ENCODE results near the gene E2F6.

The E2F6 gene, protein sequence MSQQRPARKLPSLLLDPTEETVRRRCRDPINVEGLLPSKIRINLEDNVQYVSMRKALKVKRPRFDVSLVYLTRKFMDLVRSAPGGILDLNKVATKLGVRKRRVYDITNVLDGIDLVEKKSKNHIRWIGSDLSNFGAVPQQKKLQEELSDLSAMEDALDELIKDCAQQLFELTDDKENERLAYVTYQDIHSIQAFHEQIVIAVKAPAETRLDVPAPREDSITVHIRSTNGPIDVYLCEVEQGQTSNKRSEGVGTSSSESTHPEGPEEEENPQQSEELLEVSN

DNA sequence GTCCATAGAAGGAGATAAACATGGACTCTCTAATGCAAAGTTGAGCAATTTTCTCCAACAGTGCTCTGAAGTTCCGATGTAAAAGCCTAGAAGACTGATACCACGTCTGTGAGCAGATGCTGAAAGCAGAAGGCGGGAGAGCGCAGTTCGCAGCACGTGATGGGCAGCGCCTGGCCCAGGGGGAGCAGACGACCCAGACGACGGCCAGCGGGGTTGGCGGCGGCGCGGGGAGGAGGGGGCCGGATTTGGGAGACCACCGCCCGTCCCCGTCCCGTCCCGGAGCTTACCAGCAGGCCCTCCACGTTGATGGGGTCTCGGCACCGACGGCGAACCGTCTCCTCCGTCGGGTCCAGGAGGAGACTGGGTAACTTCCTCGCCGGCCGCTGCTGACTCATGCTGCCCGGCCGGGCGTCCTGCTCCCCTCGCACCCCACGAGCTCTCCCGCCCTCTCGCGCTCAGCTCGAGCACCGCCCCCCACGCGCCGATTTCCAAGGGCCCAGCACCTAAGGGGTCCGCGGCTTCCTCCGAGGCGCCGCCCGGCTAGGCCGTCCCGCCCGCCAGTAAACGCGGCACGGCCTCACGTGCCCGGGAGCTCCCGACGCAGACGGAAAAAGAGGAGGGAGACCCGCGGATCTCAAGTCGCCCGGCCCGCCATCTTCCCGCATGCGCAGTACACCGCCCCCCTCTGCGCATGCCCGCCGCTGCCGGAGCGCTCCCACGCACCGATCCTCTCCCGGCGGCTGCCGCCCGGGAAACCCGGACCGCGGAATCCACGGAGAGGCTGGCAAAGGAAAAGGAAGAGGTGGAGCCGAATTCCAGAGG, at the start of gene E2F6:
TSS of gene E2F6 (minus strand) at position 677 of the 822 bp plus-strand sequence. CDS start at position 395, 282 bp downstream.
- DNase-seq, result peak; percentile 87

DNA sequence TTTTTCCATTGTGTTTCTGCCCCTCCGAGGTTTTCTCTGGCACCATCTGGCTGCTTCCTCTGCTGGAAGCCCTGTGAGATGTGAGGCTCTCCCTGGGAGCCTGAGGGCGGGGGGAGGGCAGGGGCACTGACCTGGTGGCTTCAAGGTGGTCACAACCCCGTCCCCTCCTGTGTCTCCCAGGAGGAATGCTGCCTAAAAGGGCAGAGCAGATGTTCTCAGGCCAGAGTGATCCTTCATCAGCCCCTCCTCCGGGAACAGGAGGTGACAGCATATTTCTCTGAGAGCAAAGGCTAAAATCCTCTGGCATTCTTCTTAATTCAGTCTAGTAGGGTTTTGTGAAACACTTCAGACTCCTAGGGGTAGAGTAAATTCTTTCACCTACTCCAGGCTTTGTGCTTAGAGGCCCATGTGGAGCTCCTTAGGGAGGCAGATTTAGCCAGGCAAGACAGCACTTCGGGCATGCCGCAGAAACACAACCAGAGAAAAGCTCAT, 49.6 kb upstream of the E2F6 start:
- no peak for DNase-seq

DNA sequence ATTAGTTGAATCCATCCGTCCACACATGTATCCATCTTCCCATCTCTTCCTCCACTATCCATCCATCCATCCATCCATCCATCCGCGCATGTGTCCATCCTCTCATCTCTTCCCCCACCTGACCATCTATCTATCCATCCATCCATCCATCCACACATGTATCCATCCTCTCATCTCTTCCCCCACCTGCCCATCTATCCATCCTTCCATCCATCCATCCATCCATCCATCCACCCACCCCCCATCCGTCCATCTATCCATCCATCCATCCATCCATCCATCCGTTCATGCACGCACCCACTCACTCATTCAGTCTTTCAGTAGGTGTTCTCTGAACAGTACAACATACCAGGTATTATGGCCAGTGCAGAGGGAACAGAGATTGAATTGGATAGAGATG, 48.9 kb upstream of the E2F6 start:
- DNase-seq, result no peak

DNA sequence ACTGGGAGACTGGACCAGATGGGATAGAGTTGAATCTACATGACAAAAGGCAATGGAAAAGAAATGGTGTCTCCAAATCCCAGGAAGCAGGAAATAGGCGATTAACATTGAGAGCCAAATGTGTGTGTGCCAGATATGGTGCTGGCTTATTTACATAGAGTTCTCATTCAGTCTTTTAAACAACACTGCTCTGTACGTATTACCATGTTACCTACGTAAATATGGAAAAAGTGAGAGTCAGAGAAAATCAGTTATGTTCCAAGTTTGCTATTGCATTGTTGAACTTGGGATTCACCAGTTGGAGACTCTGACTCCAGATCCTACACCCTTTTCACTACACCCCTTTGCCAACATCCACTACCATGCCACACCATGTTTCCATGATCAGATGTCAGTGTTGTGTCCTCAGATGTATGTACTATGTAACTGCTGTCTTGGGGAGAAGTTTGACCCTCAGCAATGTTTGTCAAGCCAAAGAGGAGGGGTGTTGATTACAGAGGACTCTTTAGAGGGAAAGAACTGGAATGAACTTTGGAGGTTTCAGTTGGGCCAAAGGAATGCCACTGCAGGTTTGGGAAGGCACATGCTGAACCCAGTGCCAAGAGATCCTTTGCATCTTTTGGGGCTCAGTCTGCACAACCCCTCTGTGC, 48.2 kb upstream of the E2F6 start:
- no peak for DNase-seq

DNA sequence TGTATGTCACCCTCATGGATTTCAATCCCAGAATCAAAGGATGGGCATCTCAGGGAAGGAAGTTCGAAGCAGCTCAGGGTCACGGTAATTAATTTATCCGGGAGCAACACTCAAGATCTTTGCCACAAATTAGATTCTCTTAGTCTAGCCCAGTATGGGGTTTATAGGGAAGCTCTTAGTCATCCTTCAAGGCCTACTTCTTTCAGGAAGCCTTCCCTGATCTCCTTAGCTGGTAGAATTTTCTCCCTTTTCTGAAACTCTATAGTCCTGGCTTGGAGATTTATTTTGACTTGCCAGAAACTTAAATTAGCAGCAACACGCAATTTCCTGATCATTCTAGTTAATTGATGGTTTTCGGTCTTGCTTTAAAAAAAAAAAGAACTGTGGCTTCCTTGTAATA, 47.4 kb upstream of the E2F6 start:
- no peak for DNase-seq

DNA sequence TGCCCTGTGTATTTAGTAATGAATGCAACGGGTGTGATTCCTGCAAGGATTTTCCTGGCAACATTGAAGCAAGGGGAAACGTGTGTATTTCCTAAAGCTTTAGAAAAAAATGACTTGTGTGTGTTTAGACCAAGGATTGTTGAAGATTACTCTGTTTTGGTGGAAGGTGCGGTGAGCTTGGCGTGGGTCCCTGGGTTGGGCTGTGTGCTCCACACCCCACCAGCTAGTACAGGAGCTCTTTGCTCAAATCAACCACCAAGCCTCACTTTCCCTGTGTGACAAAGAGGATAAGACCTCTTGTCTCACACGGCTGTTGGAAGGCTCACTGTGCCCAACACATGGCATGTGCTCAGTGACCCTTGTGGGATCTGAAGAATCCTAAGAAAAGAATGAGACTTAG, 46.5 kb upstream of the E2F6 start:
- DNase-seq, result no peak

DNA sequence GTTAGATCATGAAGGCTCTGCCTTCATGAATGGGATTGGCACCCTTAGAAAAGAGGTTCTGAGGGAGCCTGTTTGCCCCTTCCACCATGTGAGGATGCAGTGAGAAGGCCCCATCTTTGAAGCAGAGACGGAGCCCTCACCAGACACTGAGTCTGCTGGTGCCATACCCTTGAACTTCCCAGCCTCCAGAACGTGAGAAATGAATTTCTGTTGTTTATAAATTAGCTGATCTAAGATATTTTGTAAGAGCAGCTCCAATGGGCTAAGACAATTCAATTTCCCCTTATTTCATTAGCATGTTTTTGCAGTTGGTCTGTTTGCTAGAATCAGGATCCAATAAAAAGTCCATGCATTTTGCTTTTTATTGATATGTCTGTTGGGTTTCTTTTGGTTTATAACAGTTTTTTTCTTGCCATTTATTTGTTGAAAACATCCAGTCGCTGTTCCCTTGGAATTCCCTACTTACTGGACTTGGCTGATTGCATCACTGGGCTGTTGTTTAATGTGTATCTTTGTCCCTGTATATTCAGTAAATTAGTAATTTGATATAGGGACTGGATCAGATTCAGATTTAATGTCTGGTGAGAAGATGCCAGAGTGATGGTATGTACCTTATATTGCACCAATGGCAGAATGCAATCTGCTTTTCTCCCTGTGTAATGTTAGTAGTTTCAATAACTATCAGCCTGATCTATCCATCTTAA, 43.8 kb upstream of the E2F6 start:
- no peak for DNase-seq

DNA sequence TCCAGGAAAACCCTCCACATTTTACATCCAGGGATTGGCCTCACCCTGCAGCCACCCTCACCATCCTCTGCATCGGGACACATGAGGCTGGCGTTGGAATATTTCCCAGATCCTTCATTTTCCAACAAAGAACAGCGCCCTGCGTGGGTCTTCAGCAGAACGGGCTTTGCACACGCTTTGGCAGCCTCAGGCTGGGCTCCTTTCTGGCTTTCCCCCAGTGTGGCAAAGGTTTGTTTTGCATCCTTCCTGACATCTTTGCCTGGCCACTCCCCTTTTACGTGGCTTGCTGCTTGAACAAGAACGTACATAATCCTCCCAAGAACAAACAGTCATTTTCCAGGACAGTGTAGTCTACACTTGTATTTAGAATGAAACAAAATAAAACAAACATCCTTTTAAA, 42.3 kb upstream of the E2F6 start:
- no peak for DNase-seq

DNA sequence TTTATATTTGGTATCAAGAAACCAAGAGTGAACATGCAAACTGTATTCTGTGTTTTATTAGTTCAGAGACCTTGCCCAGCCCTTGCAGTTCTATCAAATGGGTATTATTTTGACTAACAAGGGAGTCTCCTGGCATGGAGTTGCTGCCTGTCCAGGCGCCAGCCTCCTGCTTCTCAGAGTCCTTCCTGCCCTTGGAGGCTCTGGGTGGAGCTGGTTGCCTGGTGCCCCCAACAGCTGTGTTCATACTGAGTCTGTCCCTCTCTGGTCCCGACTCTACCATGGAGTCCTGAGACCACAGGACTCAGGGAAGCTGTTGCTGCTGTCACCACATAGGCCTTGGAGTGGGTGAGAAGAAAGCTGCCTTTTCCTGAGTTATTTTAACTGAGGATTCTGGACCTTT, 41.6 kb upstream of the E2F6 start:
- DNase-seq, result no peak

DNA sequence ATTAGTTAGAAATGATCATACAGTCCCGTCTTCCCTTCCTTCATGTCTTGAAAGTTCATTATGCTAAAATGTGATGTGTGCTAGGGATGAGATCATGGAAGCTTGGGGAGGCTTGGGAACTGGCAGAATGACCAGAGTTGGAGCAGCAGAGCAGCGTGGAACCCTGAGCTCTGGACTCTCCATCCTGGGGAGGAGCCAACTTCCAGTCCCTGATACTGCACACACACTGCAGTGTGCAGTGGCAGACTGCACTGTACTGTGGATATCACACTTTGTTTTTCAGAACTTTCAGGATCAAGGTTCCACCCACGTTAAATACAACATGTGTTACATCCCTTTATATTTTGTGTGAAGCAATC, 40.6 kb upstream of the E2F6 start:
- DNase-seq, result no peak

DNA sequence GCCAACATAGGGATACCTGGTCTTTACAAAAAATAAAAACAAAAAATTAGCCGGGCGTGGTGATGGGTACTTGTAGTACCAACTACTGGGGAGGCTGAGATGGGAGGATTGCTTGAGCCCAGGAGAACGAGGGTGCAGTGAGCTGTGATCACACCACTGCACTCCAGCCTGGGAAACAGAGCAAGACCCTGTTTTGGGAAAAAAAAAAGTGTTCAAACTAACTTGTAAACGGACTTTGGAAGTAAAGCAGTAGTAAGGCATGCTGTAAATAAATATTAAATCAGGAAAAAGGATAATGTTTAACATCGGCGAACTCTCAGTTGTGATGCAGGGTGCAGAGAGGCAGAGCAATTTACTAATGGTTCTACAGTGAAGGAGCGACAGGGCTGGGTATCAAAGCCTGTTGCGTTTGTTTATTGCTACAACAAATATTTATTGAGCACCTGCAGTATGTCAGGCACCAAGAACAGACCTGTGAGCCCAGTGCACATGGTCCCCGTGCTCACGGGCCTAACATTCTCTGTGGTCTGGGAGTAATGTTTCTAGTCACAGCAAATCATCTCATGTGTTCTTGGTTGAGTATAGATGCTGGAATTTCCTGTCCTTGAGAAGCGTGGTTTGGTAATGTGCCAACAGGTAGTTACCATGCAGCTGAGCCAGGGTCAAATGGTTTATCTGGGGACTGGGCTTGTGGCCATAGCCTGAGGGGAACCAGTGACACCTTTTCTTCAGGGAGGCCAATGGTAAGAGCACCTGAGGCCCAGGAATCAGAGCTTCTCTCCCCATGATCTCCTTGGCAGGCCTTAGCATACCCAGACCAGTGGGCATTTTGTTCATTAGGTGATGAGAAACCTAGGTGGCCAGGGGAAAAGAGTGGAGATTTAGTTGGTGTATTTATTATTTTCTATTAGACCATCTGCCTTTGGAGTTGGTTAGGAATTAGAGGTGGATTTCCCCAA, 40.0 kb upstream of the E2F6 start:
- DNase-seq, result no peak

DNA sequence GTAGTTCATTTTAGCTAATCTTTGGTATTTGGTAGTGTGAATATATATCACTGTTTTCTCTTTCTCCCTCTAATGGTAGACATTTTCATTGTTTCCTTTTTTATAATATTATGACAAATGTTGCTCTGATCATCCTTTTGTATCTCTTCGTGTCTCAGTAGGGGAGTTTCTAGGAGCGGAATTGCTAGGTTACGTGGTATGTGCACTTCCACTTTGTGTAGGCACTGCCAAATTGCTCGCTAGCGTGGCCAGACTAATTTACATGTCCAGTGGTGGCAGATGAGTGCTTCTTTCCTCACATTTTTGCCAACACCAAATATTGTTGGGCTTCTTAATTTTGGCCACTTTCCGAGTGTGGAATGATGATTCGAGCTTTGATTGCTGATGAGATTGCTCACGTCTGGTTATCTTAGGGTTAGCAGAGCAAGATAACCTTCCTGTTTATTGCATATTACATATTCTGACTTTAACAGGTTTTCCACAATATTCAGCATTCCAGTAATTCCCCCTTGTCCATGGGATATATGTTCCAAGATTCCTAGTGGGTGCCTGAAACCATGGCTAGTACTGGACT, 37.5 kb upstream of the E2F6 start:
- DNase-seq, result no peak

DNA sequence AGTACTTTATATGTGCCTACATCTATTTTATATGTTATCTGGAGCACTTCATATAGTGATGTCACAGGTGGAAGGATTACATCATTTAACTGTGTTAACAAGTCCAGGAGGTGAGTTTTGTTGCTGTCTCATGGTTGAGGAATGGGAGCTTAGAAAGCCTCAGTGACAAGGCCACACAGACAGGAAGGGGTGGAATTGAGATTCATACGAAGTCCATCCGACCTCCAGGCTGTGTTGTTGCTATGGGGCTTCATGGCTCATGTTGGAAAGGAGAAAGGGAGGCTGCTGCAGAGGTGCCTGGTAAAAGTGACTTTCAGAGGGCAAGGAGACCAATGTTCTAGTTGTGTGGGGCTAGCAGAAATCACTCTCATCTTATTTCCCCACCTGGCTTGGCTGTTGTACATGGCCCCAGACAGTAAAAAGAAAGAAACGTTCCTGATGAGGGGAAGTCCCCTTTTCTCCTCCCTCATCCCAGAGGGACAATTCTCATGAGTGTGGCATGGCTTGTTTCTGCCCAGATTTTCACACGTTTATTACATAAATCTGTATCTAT, 36.9 kb upstream of the E2F6 start:
- DNase-seq, result no peak

DNA sequence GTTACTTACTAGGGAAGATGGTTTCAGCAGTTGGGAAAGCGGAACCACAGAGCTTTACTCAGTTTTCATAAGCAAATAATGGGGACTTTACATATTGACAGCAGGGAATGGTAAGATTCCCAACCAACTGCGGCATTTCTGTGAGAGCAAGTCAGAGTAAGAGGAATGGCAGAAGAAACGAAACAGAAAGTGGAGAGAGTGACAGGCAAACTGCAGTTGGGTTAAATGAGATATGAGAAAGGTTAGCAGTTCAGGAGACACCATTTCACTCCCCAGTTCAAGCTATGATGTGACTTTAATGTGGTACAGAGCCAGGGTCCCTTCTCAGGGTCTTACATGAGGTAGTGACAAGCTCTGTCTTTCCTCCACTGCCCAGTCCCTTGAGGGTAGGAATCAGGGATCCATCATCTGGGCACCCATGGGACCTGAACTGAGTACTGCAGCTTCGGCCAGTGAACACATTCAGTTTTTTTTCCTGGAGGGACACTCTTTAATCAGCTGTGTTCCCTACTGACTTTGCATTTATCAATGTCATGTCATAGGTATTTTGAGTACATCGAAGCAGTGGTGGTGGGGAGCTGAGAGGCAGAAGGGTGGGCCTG, 34.8 kb upstream of the E2F6 start:
- DNase-seq, result no peak

DNA sequence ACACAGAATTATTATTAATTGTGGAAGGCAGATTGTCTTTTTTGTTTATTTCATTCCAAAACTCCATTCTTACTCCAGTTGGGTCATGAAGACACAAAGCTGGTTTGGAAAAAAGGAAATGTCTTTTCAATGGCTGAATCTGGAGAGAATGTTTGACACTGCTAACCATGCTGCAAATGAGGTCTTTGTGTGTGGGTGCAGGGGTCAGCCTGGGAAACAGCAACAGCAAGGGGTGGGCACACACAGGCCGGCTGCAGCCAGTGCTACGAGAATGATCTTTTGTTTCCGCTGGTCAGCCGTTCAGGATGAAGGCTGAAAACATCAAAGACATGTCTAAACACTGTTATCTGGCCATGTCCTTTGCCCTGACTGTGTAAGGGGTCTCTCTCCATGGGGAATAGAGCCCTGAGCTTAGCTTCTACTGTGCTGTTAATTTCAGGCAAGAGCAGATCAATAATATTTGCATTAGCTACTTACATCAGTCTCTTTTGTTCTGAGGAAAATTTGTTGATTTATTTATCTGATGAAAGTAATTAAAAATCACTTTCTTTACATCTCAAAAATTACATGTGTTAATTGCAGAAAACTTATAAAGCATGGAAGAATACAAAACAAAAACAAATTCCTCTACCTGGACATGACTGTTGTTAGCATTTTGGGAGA, 33.3 kb upstream of the E2F6 start:
- DNase-seq, result no peak

DNA sequence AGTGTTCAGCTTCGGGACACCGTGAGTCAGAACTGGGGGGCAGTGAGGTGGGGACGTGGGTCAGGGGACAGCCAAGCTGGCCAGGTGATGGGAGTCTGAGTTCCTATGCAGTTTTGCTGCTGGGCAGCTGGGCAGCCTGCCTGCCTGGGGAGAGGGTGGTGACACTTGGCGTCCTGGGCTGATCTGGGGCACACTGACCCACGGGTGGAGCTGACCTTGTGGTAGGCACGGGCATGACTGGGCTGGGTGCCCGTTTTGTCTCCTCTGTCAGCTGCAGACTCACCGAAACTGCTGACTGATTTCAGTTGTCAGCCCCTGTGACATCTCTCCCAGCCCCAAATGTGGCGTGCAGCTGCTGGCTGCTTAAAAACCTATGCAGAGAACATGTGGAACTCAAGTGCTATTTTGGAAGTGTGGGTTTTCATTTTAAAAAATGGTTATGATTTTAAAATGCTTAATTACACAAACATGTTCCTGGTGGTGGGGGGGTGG, 32.6 kb upstream of the E2F6 start:
- no peak for DNase-seq

DNA sequence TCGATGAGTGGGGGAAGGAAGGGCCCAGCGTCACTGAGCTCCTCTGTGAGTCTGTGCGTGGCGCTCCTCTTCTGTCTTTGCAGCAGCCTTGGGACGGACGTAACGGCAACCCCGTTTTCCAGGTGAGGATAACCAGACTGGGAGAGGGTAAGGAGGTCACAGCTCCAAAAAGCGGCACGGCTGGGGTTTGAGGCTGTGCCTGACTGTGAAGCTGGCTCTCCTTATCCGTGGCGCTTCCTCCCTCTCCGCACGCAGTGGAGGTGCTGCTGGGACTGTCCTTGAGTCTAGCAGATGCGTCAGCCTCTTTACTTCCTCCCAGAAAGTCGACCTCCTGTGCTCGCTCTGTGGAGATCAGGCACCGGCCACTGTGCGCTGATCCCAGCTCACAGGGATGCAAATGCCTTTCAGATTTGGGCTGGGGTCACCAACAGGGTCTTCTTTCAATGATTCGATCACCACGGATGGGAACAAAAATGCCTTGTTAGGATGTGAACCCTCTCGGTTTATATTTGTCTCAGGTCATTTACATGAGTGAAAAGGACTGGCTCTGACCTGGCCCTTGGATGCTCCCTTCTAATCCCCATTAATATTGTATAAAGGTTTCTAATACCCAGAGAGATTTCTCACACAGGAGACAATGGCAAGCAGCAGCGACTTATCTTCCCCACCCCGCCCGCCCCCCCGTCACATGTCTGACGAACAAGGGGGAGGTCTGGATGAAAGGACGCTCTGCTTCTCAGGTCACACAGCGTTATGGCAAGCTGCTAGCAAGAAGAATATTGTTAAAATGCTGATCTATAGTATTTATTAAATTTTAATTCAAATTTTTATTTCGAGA, 30.1 kb upstream of the E2F6 start:
- no peak for DNase-seq

DNA sequence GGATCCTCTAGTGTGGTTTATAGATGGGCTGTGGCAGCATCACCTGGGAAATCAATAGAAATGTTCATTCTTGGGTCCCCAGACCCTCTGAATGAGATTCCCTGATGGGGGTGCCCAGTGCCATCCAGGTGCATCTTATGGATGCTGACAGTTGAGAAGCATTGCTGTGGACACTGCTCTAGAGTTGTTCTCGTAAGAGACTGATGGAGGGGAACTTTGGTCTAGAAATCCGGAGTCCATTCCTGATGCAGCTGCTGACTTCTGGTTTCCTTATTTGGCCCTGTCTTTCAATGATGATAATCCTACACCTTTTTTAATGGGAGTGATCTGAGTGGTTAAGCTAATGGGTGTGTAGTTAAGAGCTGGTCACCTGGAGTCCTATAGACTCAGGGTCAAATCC, 28.3 kb upstream of the E2F6 start:
- DNase-seq, result no peak

DNA sequence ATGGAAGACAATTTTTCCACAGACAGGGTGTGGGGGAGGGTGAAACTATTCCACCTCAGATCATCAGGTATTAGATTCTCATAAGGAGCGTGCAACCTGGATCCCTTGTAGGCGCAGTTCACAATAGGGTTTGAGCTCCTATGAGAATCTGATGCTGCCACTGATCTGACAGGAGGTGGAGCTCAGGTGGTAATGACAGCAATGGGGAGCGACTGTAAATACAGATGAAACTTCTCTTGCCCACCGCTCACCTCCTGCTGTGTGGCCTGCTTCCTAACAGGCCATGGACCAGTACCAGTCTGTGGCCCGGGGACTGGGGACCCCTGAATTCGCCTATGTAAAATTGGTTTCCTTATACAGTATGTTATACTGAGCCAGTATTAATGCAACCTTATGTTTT, 27.3 kb upstream of the E2F6 start:
- DNase-seq, result no peak

Data from stimulated activated CD4-positive, alpha-beta T cell treated with anti-CD3 and anti-CD28 coated beads, Interleukin-4, amount 100 ng/mL, for 24 hours (primary cell).